Vagina (tissue), 2 donors: ENCODE data around the gene LTB4R.

Source experiments
- CTCF ChIP-seq, 3 experiments: fragments of 450-650 bp in 2 of 3; fragments of 200-600 bp in 1 of 3; sonication (generic) in 1 of 3; IDR thresholded peaks; one replicate each; pipeline ENCODE4 v1.5.1; 2017 to 2019; ENCODE audit warnings: antibody characterized with exemption in 3 of 3, mild to moderate bottlenecking in 2 of 3, moderate library complexity in 2 of 3
- POLR2AphosphoS5 ChIP-seq, 2 donors: sonication (generic); formaldehyde crosslinking; IDR thresholded peaks; one replicate each; pipeline ENCODE4 v1.9.0; 2017; ENCODE audit warnings: antibody characterized with exemption in 2 of 2, mild to moderate bottlenecking in 2 of 2, low read depth in 1 of 2; ENCODE audit not compliant: insufficient read depth in 1 of 2

- TF ChIP-seq CTCF (IDR thresholded peaks at IDR 0.05) (no peak), POLR2AphosphoS5 (IDR thresholded peaks at IDR 0.05; ENCODE audit: insufficient read depth in 1 of 2, low read depth in 1 of 2) (no peak)
These were observed 29.7 kb upstream of the LTB4R start for GRCh38 chr14:24281636-24282035.
